NCI-H2196 treated with DMSO at 0.1 percent for 48 hours (cell line): Measurements from ENCODE around the gene NAALAD2.
"Not testable (repeated sequence)": the region's sequence is repeated elsewhere in the genome, so short reads cannot be mapped to it uniquely, and the experiment has no call there.

Experiments used
- DNase-seq: peaks from one replicate; lab custom pipeline; 2025; ENCODE audit not compliant: unreplicated experiment; lab: John Stamatoyannopoulos, UW

NAALAD2 gene

GRCh38 chr11:90134478-90135003 lies at the start of gene NAALAD2:
NAALAD2 (plus strand) TSS chr11:90134663; CDS start chr11:90134759, 96 bp downstream.
- no peak for DNase-seq

- not testable (repeated sequence) for DNase-seq
Measured at GRCh38 chr11:90085650-90086049, 48.8 kb upstream of the NAALAD2 start, which contains the start of gene UBTFL1. UBTFL1 (plus strand) TSS chr11:90085950; CDS start chr11:90085950, 0 bp downstream.

GRCh38 chr11:90088731-90089130 lies 45.7 kb upstream of the NAALAD2 start:
- not testable (repeated sequence) for DNase-seq

DNA sequence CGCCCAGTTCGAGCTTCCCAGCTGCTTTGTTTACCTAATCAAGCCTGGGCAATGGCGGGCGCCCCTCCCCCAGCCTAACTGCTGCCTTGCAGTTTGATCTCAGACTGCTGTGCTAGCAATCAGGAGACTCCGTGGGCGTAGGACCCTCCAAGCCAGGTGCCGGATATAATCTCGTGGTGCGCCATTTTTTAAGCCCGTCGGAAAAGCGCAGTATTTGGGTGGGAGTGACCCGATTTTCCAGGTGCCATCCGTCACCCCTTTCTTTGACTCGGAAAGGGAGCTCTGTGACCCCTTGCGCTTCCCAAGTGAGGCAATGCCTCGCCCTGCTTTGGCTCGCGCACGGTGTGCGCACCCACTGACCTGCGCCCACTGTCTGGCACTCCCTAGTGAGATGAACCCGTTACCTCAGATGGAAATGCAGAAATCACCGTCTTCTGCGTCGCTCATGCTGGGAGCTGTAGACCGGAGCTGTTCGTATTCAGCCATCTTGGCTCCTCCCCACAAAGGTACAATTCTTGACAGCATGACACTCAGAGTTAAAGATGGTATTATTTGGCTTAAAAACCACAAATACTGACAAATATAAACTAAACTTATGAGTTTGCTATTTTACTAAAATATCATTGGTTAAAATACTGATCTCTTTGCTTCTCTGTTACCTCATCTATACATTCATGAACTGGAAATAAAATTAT lies 39.1 kb upstream of the NAALAD2 start:
- not testable (repeated sequence) for DNase-seq

DNA sequence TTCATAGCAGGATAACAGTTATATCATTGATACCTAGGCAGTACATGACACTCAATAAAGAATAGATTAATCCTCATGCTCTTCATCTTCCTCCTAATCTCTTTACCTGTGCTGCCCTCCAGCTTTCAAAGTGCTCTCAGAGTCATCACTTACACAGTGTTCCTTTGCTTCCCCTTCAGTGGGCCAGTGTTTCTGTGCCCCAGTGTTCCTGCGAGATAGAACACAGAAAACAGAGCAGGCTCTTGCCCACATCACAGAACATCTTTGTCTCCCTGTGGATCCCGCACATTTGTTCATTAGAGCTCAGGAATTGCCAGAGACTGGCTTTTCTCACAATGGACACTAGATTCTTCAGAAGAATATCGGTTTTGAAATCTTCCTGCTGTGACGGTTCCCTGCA lies 36.2 kb upstream of the NAALAD2 start:
- DNase-seq: not testable (repeated sequence)

GRCh38 chr11:90100431-90100830 lies 34.0 kb upstream of the NAALAD2 start:
- DNase-seq: no peak

- DNase-seq: no peak
Measured at GRCh38 chr11:90113541-90113940, 20.9 kb upstream of the NAALAD2 start.

DNA sequence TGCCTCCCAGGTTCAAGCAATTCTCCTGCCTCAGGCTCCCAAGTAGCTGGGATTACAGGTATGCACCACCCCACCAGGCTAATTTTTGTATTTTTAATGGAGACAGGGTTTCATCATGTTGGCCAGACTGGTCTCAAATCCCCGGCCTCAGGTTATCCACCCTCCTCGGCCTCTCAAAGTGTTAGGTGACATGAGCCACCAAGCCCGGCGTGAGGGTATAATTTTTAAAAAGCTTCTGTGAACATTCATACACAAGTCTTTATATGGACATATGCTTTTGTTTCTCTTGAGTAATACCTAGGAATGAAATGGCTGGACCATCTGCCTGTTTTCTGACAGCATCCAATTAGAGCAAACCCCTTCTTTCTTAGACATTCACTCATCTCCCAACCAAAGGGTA lies 14.3 kb upstream of the NAALAD2 start:
- no peak for DNase-seq

- DNase-seq: no peak
Measured at GRCh38 chr11:90124371-90124770, 10.1 kb upstream of the NAALAD2 start.

DNA sequence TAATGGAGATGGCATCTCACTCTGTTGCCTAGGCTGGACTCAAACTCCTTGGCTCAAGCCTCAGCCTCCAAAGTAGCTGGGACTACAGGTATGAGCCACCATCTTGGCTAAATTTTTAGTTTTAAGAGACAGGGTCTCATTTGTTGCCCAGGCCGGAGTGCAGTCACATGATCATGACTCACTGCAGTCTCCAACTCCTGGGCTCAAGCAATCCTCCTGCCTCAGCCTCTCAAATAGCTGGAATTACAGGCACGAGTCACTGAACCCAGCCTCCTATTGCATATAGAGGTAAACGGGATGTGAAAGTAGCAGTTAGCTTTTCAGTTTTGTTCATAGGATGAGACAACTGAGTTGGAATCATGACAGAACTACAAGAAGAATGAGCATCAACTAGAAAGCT lies 9.5 kb upstream of the NAALAD2 start:
- no peak for DNase-seq

- no peak for DNase-seq
Measured at GRCh38 chr11:90133560-90134477, 644 bp upstream of the NAALAD2 start.

DNA sequence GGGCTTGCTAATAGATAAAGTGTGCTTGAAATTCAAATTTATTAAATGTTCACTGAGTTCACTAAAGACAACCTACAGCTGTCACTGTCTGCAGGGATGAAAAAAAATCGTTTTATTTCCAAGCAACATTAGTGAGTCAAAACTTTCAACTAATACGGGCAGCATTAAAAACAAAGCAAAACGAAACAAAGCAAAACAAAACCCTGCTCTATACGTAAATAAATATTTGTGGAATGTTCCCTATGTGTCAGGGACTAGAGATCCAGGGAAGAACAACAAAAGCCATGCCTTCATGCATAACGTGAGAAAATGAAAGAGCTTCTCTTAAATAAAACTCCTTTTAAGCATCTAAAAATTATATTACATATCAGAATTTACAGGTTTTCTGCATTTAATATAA lies 553 bp downstream of the NAALAD2 start:
- DNase-seq: no peak

- DNase-seq: no peak
Measured at GRCh38 chr11:90148900-90149299, 14.4 kb downstream of the NAALAD2 start.

DNA sequence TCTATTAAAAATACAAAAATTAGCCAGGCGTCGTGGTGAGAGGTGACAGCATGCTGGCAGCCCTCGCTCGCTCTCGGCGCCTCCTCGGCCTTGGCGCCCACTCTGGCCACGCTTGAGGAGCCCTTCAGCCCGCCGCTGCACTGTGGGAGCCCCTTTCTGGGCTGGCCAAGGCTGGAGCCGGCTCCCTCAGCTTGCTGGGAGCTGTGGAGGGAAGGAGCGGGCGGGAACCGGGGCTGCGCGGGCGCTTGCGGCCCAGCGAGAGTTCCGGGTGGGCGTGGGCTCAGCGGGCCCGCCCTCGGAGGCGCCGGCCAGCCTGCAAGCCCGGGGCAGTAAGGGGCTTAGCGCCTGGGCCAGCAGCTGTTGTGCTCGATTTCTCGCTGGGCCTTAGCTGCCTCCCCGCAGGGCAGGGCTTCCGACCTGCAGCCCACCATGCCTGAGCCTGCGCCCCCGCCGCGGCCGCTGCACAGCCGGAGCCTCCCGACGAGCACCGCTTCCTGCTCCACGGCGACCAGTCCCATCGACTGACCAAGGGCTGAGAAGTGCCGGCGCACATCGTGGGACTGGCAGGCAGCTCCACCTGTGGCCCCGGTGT lies 32.6 kb downstream of the NAALAD2 start:
- DNase-seq: not testable (repeated sequence)

GRCh38 chr11:90167704-90168103 lies 33.2 kb downstream of the NAALAD2 start:
- not testable (repeated sequence) for DNase-seq

DNA sequence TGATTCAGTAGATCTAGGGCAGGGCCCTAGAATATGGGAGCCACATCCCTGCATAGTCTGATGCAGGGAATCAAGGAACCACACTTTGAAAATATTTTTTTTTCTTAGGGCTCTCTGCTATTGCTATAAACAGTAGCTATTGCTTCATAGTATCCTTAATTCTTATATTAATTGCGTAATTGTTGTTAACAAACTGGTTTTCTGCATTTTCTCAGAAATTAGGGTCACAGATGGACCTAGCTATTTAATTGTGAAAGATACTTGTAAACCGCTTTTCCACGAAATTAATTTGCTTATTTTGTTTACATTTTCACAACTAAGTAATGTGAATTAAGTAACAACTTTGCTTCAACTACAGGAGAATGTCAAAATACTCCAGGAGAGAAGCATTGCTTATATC lies 34.1 kb downstream of the NAALAD2 start:
- no peak for DNase-seq

DNA sequence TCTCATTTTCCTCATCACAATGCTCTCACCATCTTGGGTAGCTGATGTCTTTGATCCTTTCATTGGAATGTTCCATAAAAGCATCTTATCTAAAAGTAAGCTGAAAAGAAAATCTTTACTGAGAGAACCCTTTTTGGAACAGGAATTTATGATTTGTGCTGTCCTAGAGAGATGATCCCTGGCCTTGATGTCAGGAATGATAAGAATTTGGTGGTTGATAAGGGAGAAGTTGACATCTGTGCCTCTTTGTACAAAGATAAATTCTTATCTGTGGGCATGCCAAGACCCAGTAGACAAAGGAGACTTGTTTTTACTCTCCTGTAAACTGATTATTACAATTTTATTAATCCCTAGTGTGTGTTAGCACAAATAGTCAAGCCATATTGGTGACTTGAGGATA lies 36.9 kb downstream of the NAALAD2 start:
- DNase-seq: no peak

DNA sequence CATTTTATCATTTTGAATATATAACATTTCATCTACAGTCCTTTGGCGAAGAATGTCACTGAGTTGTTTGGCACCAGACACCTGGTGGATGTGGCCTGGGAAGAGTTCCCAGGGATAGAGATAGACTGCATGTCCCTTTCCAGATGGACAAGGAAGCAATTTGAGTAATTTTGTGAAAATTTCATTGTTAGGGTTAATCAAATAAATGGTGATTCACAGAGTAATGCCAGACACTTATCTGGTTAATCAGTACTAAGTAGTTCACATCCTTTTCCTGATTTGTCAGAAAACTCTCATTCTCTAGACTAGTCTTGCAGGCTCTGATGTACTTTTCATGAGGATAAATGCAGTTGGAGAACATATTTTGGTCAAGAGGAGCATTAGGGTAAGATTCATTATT lies 41.6 kb downstream of the NAALAD2 start:
- no peak for DNase-seq

DNA sequence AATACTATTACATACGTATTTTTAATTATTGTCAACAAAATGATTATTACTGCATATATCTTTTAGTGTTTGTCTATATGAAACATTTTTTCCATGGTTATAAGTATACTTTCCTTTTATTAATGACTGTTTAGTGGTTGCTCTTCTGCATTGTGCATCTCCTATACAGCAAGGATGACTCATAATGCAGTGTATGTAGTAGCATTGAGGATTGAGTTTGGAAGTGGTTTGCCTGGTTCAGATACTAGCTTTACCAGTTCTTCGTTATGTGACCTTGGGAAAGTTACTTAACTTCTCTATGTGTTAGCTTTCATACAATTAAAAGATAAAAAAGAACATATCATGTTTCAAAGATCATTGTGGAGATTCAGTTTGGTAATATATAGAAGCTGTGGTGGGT lies 44.3 kb downstream of the NAALAD2 start:
- DNase-seq: no peak

DNA sequence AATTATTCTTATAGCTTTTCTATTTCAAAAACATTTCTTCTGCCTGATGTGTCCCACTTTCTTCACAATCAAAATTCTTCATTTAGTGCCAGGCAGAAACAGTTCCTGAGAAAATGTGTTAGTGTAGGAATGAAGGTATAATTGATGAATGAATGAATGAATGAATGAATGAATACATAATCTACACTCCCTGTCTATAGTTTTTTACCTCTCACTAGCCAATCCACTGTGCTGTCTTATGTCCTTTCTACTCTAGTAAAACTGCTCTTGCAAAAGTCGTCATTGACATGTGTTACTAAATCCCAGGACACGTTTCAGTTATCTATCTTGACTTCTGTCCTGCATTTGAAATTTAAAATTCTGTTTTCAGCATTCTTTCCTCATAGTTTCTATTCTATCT lies 45.5 kb downstream of the NAALAD2 start:
- no peak for DNase-seq

GRCh38 chr11:90187839-90188238 lies 53.4 kb downstream of the NAALAD2 start:
- no peak for DNase-seq
